ENCODE measurements around the gene VWA3A. TPM values are rescaled to one million over a fixed set of nuclear protein-coding genes. Genes with fewer than 3 reads are reported as not detected.

Gene VWA3A
- total and polyA plus RNA-seq, 2 of the 8 experiments (the other 6 are each of a cell fraction or from before 2014, with no cell fraction given) = 0.05 TPM; not detected in 1

GRCh38 chr16:22177968-22178930 is 85.9 kb downstream of the VWA3A start:
- ChIA-PET CTCF (ENCODE audit: partially characterized antibody) (interaction anchor here (0.7 to 1.8 kb wide), 7 partner anchors 9 to 178 kb away, joined by 3 to 5 read pairs (median 4); no protein-coding TSS in a partner anchor), POLR2A (ENCODE audit: partially characterized antibody) (interaction anchor here (1.2 to 1.6 kb wide), 2 partner anchors 10 to 11 kb away, joined by 3 to 4 read pairs; no protein-coding TSS in a partner anchor)
- H3K27ac ChIP-seq (ENCODE audit: low read depth, low read length) = no peak overlapping the region
- H2BK120ac ChIP-seq (replicated peaks; ENCODE audit: low read depth, low read length) = no peak overlapping the region
- H2BK15ac ChIP-seq (ENCODE audit: low read length) = no peak overlapping the region
- H4K8ac ChIP-seq (ENCODE audit: extremely low read depth, insufficient read depth, low read length) = no peak overlapping the region
- no peak overlapping the region for H3K14ac ChIP-seq (ENCODE audit: insufficient read length)
- no peaks in the 10 kb centered on the region for H3K23me2 ChIP-seq (ENCODE audit: low read depth, low read length)
- H3K79me1 ChIP-seq (ENCODE audit: low read depth, low read length) = no peaks in the 10 kb centered on the region
- no peak overlapping the region; a peak in 1 of 7 replicates for H3K9ac ChIP-seq (replicated peaks in 1 of 4; ENCODE audit: extremely low read depth in 1 of 4, low read depth in 3 of 4, low read length in 3 of 4)
- H3K4me1 ChIP-seq (replicated peaks in 1 of 4; ENCODE audit: control insufficient read depth in 3 of 4, insufficient read depth in 4 of 4, low read length in 3 of 4) = no peaks in the 10 kb centered on the region
- no peak overlapping the region for H3K23ac ChIP-seq (ENCODE audit: insufficient read length)
- no peak overlapping the region for H2BK20ac ChIP-seq (ENCODE audit: low read length)
- H2AFZ ChIP-seq (ENCODE audit: low read length) = no peak overlapping the region
- H4K5ac ChIP-seq (ENCODE audit: insufficient read length, low read depth, low read length) = no peak overlapping the region
- no peak overlapping the region for H2AK5ac ChIP-seq (ENCODE audit: low read depth, low read length)
- H3K18ac ChIP-seq (ENCODE audit: extremely low read depth, low read length) = no peak overlapping the region
- no peaks in the 10 kb centered on the region for H3K9me3 ChIP-seq (ENCODE audit: insufficient read depth in 2 of 2, low read depth in 1 of 2, low read length in 1 of 2)
- no peaks in the 10 kb centered on the region for H4K20me1 ChIP-seq (replicated peaks in 1 of 2; ENCODE audit: control insufficient read depth in 1 of 2, insufficient read depth in 2 of 2, low read length in 2 of 2)
- no peak overlapping the region for H3K4me2 ChIP-seq (ENCODE audit: insufficient read depth in 1 of 2, low read depth in 2 of 2, low read length in 2 of 2)
- no peak overlapping the region for H4K91ac ChIP-seq (replicated peaks; ENCODE audit: insufficient read length, low read length)
- DNase-seq (ENCODE audit: low read depth in 1 of 2, low spot score in 2 of 2) (no peak), FAIRE-seq (no peak)
- no peak overlapping the region for H3K4ac ChIP-seq (replicated peaks; ENCODE audit: insufficient read length, low read depth, low read length)
- no peaks in the 10 kb centered on the region for H3K36me3 ChIP-seq (ENCODE audit: control insufficient read depth in 2 of 4, insufficient read depth in 4 of 4, low read length in 3 of 4)
- no peak overlapping the region for H3K56ac ChIP-seq (replicated peaks; ENCODE audit: insufficient read length, low read depth, low read length)
- TF ChIP-seq SIN3A (conservative IDR thresholded peaks at IDR 0.05 in 1 of 2, IDR thresholded peaks at IDR 0.05 in 1 of 2; ENCODE audit: low read depth in 1 of 2, low read length in 2 of 2) = no peak
- no peak for TF ChIP-seq TAF7 (optimal IDR thresholded peaks at IDR 0.05; ENCODE audit: borderline replicate concordance, low read depth, low read length)
- no peak for TF ChIP-seq POLR2A (IDR thresholded peaks at IDR 0.05; ENCODE audit: control extremely low read depth in 1 of 2, low read depth in 2 of 2, low read length in 2 of 2)
- TF ChIP-seq SP1 (IDR thresholded peaks at IDR 0.05; ENCODE audit: low read depth, low read length) = no peak
- WGBS, 2 experiments (ENCODE audit: extremely low coverage in 1 of 2, insufficient coverage in 1 of 2, insufficient read length in 1 of 2, insufficient replicate concordance in 2 of 2, low coverage in 1 of 2, low lambda C conversion rate in 2 of 2, missing lambda C conversion rate in 1 of 2) = 88% methylated on average over 16 of the region's 18 CpGs; no CpG with 5 or more reads in 1 of the 2 experiments
- no peak overlapping the region for H3K4me3 ChIP-seq (ENCODE audit: extremely low read depth in 1 of 4, insufficient read depth in 2 of 4, low read depth in 3 of 4, low read length in 4 of 4)
- no peaks in the 10 kb centered on the region for H3K79me2 ChIP-seq (ENCODE audit: control insufficient read depth in 1 of 2, insufficient read depth in 2 of 2, low read length in 2 of 2)
- no peak overlapping the region for H2BK5ac ChIP-seq (ENCODE audit: low read depth, low read length)
- H3K27me3 ChIP-seq (replicated peaks in 1 of 4; ENCODE audit: control insufficient read depth in 3 of 4, extremely low read depth in 1 of 4, insufficient read depth in 3 of 4, low read length in 3 of 4) = no peaks in the 10 kb centered on the region
- no peak overlapping the region for H2BK12ac ChIP-seq (ENCODE audit: low read depth, low read length)

All from H1 (cell line).